HuH-7.5 (cell line): Measurements from ENCODE around the gene NPIPA1.
"Not testable (repeated sequence)": the region's sequence is repeated elsewhere in the genome, so short reads cannot be mapped to it uniquely, and the experiment has no call there.

ENCODE experiments used
- DNase-seq: peaks from one replicate; pipeline ENCODE4 v3.0.0; 2011; ENCODE audit warnings: low spot score

The NPIPA1 gene

GRCh38 chr16:14937143-14937542 is at the start of gene NPIPA1:
Gene NPIPA1 (plus strand): TSS chr16:14937443. CDS start chr16:14937443, 0 bp downstream.
- DNase-seq = not testable (repeated sequence)

GRCh38 chr16:14892111-14892510 is 45.1 kb upstream of the NPIPA1 start:
- not testable (repeated sequence) for DNase-seq

DNA sequence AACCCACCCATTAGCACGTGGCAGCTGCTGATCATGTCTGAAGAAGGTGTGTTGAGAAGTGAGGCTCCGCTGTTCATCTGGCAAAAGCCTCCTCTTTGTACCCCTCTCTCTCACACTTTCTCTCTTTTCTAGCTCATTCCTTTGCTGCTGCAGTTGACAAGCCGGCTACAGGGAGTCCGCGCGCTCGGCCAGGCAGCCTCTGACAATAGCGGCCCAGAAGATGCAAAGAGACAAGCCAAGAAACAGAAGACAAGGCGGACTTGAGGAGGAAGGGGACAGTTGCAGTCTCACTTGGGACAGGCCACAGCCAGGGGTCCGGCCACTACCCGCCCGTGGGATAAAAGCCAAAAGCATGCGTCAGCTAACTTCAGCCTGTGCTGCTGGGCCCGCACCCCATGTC is 41.9 kb upstream of the NPIPA1 start:
- DNase-seq = not testable (repeated sequence)

- not testable (repeated sequence) for DNase-seq
Observed at GRCh38 chr16:14896023-14896422, 41.2 kb upstream of the NPIPA1 start.

DNA sequence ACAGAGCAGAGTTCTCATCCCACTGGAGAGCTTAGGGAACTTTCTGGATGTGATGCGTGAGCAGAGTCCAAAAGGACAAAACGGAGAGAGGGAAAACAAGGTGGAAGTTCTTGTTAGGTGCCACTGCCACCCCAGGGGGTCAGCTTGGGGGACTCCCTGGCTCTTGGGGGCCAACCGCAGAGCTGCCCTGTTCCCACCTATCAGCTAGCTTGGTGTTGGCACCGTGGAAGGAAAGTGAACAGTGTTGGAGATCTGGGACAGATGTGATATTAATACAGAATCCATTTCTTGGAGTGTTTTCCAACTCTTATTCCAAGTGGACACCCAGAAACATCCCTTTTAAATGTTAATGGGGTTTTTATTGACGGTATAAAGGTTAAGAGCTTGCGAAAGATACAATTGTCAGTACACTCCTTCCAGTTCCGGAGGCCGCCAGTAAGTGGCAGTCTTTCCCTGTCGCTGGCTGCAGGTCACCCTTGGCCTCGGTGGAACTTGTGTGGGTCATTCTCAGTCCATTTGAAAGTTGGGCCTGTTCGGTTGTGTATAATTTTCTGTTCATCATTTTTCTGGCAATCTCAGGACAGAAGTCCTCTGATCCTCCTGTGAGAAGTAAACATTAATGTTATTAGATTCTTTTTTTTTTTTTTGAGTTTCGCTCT is 40.1 kb upstream of the NPIPA1 start:
- DNase-seq = not testable (repeated sequence)

DNA sequence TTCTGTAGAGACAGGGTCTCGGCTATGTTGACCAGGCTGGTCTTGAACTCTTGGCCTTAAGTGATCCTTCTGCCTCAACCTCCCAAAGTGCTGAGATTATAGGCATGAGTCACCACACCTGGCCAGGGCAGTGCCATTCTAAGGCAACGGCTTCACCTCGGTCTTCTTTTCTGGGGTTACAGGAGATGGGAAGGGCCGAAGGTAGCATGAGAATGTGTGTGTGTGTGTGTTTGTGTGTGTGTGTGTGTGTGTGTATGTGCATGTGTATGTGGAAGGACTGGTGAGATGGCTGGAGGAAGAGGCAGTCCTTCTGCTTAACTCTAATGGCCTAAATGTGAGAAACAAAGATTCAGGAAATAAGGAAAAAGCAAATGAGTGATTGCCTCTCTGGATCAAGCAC is 39.1 kb upstream of the NPIPA1 start:
- DNase-seq = not testable (repeated sequence)

GRCh38 chr16:14903191-14903957 is 33.9 kb upstream of the NPIPA1 start:
- DNase-seq = not testable (repeated sequence)

- DNase-seq = not testable (repeated sequence)
Observed at GRCh38 chr16:14909744-14910143, 27.5 kb upstream of the NPIPA1 start.

- DNase-seq = not testable (repeated sequence)
Observed at GRCh38 chr16:14910833-14911629, 26.2 kb upstream of the NPIPA1 start.

DNA sequence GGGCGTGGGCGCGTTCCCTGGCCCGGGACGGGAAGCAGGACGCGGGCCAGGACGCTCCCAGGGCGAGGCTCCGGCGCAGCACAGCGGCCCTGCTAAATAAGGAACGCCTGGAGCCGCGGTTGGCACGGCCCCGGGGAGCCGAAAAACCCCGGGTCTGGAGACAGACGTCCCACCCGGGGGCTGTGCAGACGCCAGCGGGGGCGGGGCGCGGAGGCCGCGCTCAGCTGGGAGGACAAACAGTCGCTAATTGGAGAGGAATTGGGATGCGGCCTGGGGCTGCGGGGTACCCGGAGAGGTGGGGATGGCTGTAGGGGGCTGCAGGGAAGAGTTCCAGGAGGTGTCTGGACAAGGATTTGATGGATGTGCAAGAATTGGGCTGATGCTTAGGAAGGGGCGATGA is 25.3 kb upstream of the NPIPA1 start:
- not testable (repeated sequence) for DNase-seq

DNA sequence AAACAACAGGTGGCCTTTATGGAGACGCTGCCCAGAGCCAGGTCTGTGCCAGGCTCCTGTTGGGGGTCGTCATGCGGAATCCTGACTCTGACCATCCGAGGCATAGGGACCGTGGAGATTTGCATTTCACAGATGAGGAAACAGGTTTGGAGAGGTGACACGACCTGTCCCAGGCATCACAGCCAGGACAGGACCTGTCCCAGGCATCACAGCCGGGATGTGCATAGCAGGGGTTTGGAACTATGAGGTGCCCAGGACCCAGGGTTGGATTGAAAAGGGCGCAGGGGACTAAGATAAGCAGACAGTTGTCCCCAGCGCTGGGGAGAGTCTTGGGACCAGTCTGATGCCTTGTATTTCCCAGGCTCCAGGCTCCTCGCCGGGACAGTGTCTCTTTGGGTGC is 24.7 kb upstream of the NPIPA1 start:
- DNase-seq = not testable (repeated sequence)

GRCh38 chr16:14918504-14918903 is 18.7 kb upstream of the NPIPA1 start:
- not testable (repeated sequence) for DNase-seq

- DNase-seq = not testable (repeated sequence)
Observed at GRCh38 chr16:14919837-14920600, 17.2 kb upstream of the NPIPA1 start.

GRCh38 chr16:14922285-14922684 is 15.0 kb upstream of the NPIPA1 start:
- DNase-seq = not testable (repeated sequence)

DNA sequence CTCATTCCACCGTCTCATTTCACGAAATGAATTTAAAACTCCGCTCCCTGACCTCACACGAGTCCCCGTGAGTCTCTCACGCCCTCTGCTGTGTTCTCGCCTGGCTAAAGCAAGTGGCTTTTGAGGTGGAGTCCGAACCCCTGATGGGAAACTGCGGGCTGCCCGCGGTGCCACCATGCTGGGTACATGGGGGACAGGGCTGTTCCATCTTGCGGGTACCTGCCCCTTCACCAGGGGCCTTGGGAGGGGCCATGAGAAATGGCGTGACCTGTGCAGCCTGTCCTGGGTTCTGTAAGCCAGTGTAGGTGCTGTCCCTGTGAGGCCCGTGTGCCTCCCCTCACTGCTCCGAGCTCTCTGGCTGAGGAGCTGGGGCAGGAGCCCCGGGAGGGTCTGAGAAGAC is 14.3 kb upstream of the NPIPA1 start:
- not testable (repeated sequence) for DNase-seq

GRCh38 chr16:14923394-14924088 is 13.7 kb upstream of the NPIPA1 start:
- DNase-seq = not testable (repeated sequence)

GRCh38 chr16:14924359-14924758 is 12.9 kb upstream of the NPIPA1 start:
- not testable (repeated sequence) for DNase-seq

GRCh38 chr16:14924982-14925381 is 12.3 kb upstream of the NPIPA1 start:
- DNase-seq = not testable (repeated sequence)

GRCh38 chr16:14928064-14928714 is 9.1 kb upstream of the NPIPA1 start:
- peak; percentile 20 for DNase-seq

DNA sequence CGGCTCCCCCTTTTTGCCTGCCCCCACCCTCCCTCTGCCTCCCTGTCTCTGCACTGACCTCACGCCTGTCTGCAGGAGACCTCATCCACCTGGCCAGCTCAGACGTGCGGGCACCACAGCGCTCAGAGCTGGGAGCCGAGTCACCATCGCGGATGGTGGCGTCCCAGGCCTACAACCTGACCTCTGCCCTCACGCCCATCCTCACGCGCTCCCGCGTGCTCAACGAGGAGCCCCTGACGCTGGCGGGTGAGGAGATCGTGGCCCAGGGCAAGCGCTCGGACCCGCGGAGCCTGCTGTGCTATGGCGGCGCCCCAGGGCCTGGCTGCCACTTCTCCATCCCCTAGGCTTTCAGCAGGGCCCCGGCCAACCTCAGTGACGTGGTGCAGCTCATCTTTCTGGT is 8.1 kb upstream of the NPIPA1 start:
- DNase-seq = not testable (repeated sequence)
